TTC549 (cell line): ENCODE measurements around the gene SNAI1.
"Not testable (repeated sequence)": the region's sequence is repeated elsewhere in the genome, so short reads cannot be mapped to it uniquely, and the experiment has no call there.

ENCODE experiments used
- FAIRE-seq: peaks from 2 replicates; lab custom pipeline; 2012; peaks lifted over from hg19 to GRCh38; lab: Jason Lieb, UNC

SNAI1 gene

DNA sequence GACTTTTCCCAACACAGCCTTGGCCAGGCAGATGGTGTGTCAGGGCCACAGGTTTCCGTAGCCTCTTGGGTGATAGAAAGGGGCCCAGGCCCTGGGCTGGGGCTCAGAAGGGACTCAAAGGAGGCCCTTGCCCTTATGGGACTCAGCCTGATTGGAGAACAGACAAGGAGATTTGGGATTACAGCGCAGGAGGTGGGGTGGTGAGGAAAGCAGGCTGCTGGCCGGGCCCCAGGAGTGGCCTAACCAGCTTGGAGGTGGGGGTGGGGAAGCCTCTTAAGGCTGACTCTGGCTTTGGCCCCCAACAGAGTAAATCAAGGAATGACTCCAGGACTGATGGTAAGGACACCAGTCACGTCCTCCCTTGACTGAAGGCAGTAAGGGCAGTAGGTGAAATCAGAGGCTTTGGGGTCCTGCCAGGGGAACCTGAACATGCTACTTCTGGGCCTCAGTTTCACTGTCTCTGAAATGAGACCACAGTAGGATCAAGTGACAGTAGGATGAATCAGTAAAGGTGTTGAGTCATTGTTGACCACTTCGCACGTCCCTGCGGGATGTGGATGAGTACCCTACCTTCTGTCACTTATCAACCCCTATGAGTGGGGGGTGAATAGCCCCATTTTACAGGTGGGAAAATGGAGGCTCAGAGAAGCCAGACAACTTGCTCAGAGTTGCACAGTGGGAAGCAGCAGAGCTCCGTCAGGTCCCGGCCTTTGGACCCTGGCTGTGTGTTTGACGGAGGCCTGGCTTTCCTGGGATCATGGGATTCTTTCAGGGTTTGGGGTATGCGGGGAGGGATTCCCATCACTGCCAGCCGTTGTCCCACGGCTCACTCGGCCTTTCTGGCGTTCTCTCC is 4.5 kb downstream of the SNAI1 start:
- no peak for FAIRE-seq

DNA sequence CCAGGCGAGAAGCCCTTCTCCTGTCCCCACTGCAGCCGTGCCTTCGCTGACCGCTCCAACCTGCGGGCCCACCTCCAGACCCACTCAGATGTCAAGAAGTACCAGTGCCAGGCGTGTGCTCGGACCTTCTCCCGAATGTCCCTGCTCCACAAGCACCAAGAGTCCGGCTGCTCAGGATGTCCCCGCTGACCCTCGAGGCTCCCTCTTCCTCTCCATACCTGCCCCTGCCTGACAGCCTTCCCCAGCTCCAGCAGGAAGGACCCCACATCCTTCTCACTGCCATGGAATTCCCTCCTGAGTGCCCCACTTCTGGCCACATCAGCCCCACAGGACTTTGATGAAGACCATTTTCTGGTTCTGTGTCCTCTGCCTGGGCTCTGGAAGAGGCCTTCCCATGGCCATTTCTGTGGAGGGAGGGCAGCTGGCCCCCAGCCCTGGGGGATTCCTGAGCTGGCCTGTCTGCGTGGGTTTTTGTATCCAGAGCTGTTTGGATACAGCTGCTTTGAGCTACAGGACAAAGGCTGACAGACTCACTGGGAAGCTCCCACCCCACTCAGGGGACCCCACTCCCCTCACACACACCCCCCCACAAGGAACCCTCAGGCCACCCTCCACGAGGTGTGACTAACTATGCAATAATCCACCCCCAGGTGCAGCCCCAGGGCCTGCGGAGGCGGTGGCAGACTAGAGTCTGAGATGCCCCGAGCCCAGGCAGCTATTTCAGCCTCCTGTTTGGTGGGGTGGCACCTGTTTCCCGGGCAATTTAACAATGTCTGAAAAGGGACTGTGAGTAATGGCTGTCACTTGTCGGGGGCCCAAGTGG is 5.3 kb downstream of the SNAI1 start:
- no peak for FAIRE-seq

DNA sequence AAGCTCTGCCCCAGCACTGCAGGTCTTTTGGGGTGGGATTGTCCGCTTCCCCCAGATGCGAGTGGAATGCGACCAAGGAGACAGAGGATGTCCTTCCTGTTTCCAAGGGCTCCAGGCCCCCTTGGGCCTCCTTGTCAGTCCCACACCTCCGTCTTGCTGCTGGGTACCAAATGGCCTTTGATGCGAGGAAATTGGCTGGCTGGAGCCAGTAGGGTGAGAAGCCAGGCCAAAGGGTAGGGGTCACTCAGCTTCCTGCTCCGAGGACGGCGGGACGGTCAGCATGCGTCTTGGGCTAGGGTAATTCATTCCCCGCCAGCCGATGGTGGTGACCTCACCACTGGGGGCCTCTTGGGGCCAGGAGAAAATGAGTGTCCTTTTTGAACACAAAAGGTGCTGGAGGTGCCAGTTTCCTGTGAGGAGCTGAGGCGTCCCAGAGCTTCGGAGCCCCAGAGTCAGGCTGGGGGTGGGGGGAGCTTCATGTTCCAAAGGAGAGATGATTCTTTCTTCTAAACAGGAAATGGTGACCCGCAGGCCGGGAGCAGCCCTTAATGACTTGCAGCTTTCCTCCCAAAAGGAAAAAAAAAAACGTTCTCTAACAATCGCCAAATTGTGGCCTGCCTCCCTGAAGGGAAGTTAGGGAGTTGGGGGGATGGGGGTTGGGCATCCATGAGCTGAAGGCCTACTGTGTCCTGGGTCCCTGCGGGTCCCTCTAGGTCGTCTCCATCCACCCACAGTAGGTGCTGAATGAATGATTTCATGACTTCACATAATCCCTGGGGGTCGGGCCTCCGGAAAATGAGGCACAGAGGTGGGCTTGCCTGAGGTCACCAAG is 6.7 kb downstream of the SNAI1 start:
- no peak for FAIRE-seq

DNA sequence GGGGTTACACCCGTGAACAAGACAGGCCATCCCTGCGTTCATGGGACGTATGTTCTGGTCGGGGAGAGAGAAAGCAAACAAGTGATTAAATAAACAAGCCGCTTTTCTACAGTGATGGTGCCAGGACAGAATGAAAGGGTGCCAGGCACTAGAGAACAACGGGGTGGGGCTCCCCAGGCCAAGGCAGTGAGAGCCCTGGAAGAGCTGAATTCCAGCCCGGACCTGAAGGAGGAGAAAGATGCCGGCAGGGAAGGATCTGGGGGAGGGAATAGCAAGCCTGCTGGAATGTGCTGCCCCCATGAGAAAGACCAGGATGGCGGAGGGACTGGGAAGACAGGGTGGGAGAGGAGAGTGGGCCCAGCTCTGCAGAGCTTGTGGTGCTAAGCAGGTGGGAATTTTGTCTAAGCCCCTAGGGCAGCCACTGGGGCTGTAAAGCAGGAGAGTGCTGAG is 7.5 kb downstream of the SNAI1 start:
- FAIRE-seq, result no peak

GRCh38 chr20:49993301-49993751 is 10.5 kb downstream of the SNAI1 start:
- no peak for FAIRE-seq

DNA sequence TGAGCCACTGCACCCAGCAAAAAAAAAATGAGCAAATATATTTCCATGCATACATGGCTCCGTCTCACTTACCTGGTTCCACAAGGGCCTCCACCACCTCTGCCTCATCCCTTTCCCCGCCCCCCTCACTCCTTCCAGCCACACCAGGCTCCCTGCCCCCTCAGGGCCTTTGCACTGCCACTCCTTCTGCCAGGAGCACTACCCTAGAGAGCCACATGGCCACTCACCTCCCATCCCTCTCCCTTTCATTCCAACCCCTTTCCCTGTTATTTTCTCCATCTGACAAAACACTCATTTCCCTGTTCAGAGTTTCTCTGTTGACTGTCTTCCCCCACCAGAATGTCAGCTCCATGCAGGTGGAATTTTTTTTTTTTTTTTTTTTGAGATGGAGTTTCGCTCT is 12.8 kb downstream of the SNAI1 start:
- no peak for FAIRE-seq

DNA sequence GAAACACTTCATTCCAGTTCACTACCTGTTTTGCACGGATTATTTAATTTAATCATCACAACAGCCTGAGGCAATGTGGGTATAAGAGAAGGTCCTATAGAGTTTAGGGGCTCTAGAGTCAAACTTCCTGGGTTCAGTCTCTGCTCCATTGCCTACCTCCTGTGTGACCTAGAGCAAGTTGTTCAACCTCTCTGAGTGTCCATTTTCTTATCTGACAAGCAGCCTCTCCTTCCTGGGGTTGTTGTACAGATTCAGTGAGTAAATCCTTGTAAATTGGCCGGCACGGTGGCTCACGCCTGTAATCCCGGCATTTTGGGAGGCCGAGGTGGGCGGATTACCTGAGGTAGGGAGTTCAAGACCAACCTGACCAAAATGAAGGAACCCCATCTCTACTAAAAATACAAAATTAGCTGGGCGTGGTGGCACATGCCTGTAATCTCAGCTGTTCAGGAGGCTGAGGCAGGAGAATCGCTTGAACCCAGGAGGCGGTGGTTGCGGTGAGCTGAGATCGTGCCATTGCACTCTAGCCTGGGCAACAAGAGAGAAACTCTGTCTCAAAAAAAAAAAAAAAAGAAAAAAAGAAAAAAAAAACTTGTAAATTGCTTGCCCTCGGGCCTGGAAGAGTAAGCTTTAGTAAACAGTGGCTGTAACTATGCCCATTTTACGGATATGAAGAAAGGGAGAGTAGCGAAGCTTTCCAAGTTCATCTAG is 15.9 kb downstream of the SNAI1 start:
- FAIRE-seq, result not testable (repeated sequence)

- FAIRE-seq, result no peak
Observed at GRCh38 chr20:49999329-49999728, 16.5 kb downstream of the SNAI1 start.

GRCh38 chr20:50000548-50001222 is 17.9 kb downstream of the SNAI1 start:
- not testable (repeated sequence) for FAIRE-seq

DNA sequence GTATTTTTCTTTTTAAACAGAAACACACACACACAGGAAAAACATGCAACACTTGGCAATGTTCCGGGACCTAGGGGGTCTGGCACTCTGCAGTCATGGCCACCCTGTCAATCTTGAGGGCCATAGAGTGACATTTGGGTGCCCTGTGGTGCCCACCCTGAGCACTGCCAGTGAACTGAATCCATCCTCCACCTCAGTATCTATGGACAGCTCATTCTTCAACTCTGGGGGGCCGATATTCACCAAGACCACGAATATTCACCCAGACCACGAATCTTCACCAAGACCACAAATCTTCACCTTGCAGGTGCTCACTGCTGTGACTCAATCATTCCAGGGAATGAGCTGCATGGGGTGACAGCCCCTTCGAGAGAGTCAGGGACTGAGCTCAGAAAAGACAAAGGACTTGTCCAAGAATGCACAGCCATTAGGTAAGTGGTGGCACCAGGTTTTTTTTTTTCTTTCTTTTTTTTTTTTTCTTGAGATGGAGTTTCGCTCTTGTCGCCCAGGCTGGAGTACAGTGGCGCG is 19.1 kb downstream of the SNAI1 start:
- no peak for FAIRE-seq

DNA sequence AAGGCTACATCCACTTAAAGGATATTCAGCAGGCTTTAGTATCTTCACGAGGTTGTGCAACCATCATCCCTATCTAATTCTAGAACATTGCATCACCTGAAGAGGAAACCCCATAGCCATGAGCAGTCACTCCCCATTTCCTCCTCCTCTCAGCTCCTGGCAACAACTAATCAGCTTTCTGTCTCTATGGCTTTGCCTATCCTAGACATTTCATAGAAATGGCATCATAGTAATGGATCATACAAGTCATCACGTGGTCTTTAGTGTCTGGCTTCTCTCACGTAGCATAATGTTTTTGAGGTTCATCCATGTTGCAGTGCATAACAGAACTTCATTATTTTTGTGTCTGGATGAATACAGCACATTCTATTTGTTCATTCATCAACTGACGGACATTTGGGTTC is 20.5 kb downstream of the SNAI1 start:
- no peak for FAIRE-seq

- no peak for FAIRE-seq
Observed at GRCh38 chr20:50004229-50004628, 21.4 kb downstream of the SNAI1 start.

DNA sequence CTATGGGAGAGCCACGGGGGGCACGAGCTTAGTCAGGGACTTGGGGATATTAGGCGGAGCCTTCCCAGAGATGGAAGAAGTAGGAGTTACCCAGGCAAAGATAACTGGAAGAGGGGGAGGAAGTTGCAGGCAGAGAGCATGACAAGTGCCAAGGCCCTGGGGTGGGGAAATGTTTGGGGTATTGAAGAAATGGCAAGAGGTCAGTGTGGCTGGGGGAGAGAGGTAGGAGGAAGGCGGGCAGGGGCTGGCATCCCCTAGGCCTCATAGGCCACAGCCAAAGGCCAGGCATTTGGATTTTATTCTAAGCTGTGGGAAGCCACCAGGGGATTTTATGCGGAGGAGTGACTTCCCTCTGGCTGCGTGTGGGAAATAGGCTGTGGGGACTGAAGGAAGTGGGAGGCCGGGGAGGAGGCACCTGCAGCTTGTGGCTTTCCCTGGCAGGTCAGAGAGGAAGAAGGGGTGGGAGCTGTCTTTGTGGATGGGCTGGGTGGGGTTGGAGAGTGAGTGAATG is 22.7 kb downstream of the SNAI1 start:
- no peak for FAIRE-seq

- FAIRE-seq, result no peak
Observed at GRCh38 chr20:50007369-50007768, 24.6 kb downstream of the SNAI1 start.

GRCh38 chr20:50008007-50008406 is 25.2 kb downstream of the SNAI1 start:
- FAIRE-seq, result no peak

DNA sequence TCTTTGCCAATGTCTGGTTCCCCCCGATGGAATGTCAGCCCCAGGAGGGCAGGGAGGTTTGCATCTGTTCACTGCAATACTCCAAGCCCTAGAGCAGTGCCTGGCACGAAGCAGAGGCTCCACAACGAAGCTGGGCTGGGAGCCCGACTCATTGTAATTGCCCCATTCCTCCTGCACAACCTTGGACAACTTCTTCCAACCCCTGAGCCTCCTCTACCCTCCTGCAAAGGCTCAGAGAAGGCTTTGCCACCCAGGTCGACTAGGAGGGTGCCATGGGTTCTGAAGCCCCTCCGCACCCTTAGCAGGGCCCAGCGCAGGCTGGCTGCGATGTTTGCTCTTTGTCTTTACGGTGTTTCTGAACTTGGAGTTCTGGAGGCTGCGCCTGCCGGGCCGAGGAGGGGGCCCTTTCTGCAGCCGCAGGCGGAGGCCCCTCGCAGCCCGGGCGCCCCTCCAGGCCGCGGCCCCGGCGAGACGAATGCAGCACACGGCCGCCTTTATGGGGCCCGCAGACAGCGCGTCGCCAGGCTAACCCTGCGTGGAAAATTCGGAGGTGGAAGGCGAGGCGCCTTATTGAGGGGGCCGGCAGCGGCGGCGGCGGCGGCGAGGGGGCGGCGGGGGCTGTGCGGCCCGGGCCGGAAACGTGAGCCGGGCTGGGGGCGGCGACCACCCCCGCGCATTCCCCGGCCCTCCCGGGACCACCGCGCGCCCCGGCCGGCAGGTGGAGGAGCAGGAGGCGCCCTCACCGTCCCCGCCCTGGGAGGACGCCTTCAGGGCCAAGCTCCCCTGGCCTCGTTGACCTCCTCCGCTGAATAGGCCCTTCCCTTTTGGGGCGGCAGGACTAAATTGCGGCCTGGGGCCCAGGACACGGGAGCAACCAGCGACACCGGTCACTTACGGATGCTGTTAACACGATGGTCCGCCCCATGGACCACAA is 27.0 kb downstream of the SNAI1 start:
- FAIRE-seq, result no peak

- not testable (repeated sequence) for FAIRE-seq
Observed at GRCh38 chr20:50011597-50011996, 28.8 kb downstream of the SNAI1 start.

DNA sequence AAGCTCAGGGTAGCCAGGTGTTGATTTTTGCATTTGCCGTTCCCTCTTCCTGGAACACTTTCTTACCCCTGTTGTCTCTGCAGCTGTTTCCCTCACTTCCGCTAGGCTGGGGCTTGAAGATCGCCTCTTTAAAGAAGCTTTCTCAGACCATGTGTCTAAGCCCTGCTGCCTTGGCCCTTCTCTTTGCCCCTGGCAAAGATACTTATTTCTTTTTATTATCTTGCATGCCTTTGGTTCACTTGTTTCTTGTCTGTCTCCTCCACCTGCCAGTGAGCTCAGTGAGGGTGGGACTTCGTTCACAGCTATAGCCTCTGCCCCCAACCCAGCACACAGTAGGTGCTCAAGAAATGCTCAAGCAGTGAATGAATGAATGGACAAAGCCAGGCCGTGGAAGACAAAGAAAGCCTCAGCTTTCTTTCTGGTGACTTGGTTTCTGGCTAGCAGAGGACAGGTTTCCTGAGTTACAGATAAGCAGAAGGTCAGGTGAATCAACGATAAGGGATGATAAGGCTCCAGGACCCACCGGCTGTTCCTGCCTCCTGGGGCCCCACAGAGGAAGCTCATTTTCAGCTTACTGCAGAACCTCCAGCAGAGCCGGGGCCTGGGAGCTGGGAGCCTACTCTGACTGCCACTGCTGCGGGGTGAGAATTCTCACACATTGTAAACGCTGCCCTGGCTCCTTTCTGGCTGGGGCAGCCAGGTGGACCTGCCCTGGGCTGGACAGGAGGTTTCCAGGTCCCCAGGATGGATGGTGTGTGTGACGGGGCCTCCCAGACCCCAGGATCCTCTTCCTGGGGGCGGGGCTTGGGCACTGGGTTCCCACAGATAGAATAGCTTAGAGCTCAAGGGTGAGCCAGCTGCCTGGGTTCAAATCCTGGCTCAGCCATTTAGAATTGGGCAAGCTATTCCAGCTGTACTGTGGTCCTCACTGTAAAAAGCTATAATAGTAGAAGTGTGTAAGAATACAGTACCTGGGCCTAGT is 29.8 kb downstream of the SNAI1 start:
- no peak for FAIRE-seq
